Measurements from ENCODE around the gene SIMC1. TPM values are rescaled to one million over a fixed set of nuclear protein-coding genes. Genes with fewer than 3 reads are reported as not detected.
"Not testable (repeated sequence)": the region's sequence is repeated elsewhere in the genome, so short reads cannot be mapped to it uniquely, and the experiment has no call there.

SIMC1 gene
- 5.5 TPM for total RNA-seq

- peak; percentile 84 for ATAC-seq
Measured at GRCh38 chr5:176237971-176238644, at the start of gene SIMC1. Gene SIMC1 (plus strand): TSS chr5:176238424. CDS start chr5:176238509, 85 bp downstream.

GRCh38 chr5:176188506-176189193, 49.6 kb upstream of the SIMC1 start:
- no peak for ATAC-seq

DNA sequence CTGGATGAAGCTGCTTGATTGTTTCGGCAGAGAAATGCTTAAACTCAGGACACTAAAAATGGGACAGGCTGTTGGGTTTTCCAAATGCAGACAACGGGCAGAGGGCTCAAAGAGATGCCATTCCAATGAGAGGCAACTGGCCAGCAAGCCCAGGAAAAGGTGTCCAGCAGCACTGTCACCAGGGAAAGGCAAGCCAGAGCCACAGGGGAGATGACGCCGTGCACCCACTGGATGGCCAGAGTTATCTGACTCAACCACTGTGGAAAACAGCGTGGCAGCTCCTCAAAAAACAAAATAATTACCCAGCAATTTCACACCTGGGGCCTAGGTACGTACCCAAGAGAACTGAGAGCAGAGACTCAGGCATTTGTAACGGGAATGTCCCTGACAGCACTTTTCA, 48.4 kb upstream of the SIMC1 start:
- ATAC-seq, result no peak

DNA sequence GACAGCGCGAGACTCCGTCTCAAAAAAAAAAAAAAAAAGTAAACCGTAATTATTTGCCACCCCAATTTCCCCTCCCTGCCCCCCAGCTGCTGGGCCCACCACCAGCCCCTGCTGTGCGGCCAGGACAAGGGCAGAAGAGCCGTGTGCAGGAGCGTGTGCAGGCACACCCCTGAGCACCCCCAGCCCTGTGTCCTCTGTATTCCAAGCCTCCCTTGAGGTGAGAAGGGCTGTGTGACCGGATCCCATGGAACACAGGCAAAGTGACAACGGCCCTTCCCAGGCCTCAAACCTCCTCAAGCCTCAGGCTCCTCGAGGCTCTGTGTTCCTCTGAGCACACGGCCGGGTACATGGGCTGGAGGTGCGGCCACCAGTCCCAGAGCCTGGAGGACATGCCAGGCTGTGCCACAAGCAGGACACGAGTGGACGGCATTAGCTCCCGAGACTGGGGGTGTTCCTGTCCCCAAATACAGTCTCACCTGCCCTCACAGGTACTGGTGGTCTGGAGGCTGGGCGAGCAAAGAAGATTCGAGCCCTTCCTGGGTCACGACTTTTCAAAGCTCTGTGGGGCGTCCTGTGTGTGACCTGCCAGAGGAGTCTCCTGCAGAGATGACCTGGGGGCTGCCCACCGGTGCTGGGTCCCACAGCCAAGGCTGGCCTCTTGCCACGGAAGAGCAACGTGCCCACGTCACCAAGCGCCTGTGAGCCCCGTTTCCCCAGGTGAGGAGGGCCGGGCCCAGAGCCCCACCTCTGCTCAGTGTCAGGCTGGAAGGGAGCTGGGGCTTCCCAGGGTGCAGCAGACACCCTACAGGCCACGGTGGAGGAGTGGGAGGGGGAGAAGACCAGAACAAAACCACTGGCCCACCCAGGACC, 47.1 kb upstream of the SIMC1 start:
- no peak for ATAC-seq

GRCh38 chr5:176192094-176192721, 46.0 kb upstream of the SIMC1 start:
- ATAC-seq, result no peak

GRCh38 chr5:176192722-176193117, 45.5 kb upstream of the SIMC1 start:
- ATAC-seq, result not testable (repeated sequence)

DNA sequence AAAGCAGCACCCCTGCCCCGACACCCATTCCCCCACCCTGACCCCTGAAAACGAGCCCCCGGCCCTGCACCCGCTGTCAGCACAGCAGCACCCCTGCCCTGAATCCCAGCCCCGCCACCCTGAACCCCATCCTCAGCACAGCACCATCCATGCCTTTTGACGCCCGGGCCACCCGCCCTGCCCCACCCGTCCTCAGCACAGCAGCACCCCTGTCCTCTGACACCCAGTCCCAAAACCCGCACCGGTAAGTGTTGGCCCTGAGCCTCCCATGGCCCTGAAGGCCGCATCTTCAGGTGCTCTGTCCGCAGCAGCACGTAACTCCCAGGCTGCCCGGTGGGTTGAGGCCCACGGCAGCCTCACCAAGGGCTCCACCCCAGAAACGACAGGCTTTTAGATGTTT, 44.6 kb upstream of the SIMC1 start:
- ATAC-seq, result not testable (repeated sequence)

DNA sequence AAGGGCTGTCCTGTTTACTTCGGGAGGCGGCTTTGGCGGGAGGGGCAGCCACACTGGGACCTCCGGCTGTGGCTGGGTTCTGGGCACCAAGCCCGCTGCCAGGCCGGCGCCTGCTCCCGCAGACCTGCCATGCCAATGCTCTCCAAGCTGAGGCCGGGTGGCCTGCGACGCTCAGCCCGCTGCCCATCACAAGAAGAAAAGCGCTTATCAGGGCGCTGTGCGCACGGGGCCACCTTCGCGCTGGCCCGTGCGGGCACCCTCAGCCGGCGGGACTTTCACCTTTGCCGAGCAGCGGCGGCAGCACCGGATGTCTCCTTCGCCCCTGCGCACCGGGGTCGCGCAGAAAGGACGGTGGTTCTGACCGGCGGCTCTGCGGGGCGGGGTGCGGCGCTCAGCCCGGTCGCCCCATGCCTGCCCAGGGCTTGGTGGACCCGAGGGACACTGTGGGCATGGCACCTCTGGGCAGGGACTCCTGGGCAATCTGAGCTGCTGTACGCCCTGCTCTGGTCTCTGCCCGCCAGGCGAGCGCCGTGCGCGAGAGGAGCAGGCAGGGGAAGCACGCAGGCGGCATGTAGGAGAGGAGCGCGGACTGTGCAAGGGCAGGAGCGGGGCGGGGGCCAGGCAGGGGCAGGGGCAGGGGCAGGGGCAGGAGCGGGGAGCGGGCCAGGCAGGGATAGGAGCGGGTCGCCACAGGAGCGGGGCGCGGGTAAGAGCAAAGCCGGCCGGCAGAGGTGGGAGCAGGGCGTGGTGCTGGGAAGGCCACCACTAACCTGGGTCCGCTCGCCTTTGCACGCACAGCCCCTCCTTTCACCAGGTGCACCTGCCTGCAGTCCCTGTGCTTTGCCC, 43.8 kb upstream of the SIMC1 start:
- peak; percentile 42 for ATAC-seq

GRCh38 chr5:176195084-176195413, 43.2 kb upstream of the SIMC1 start:
- not testable (repeated sequence) for ATAC-seq

DNA sequence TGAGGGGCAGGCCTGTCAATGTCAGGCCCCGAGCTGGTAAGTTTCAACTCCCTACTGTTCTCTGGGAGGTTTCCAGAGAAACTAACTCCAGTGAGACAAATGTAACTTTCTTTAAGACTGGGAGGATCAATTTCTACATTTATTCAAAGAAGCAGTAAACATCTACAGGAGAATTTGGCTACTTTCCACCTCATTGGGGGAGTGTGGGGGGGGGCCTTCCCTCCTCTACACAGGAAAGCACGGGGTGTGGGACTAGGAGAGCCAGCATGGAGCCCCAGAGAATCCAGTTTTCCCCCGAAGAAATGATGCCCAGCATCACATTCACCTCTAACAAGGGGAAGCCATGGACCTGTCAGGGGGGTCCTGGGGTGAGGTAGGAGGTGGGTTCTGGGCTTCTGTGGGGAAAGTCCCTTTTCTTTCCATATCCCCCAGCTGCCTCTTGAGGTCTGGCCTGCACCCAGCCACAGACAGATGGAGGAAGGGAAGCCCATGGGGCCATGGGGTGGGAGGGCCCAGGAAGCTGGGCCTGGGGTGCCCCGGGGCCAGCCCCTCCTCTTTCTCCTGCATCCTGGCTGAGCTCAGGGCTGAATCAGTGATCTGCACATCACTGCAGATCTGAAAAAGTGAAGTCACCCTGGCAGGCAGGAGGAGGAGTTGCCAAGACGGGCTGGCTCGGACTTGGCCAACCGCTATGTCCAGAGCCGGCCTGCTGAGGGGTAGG, 42.6 kb upstream of the SIMC1 start:
- ATAC-seq, result not testable (repeated sequence)

DNA sequence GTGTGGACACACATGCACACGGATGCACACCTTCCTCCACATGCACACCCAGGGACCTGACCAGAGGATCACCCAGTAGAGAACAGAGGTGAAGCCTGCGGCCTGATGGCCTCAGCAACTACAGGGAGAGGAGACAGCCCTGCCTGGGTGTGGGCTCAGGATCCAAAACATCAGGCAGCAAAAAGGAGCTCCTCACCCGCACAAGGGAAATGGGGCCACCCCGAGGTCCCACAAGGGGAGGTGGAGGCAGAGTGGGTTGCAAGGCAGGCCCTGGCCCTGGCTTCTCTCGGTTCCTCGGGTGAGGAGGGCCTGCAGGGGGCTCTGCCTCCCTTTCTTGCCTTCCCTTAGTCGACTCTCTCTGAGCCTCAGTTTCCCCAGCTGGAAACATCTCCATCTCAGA, 41.4 kb upstream of the SIMC1 start:
- ATAC-seq, result not testable (repeated sequence)

DNA sequence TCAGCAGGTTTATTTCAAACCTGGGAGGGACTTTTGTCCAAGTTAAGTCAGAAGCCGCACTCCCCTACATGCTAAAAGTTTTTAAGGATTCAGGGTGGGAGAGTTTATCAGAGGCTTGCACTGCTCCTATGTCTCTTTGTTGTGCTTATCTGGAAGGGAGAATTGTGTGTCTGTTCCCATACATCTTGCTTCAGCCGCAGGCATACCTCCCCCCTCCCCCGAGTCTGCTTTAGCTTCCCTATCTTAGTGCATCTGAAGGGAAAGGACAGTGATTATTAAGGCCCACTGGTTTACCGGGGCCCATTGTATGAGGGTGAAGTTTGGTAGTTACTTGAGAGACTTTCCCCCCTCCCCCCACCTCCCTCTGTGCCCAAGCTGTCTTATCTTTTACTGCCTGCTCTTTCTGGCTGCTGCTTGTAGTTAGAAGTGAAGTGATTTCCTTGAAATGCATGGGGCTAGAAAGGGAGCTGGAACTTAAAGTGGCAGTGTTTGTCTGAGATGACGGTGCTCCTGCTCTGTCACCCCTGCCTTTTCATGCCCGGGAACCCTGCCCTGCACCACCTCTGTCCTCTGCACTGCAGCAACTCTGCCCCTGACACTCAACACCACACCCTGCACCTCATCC, 40.9 kb upstream of the SIMC1 start:
- not testable (repeated sequence) for ATAC-seq

DNA sequence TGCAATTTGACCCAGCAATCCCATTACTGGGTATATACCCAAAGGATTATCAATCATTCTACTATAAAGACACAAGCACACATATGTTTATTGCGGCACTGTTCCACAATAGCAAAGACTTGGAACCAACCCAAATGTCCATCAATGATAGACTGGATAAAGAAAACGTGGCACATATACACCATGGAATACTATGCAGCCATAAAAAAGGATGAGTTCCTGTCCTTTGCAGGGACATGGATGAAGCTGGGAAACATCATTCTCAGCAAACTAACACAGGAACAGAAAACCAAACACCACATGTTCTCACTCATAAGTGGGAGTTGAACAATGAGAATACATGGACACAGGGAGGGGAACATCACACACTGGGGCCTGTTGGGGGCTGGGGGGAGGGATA, 39.9 kb upstream of the SIMC1 start:
- not testable (repeated sequence) for ATAC-seq

DNA sequence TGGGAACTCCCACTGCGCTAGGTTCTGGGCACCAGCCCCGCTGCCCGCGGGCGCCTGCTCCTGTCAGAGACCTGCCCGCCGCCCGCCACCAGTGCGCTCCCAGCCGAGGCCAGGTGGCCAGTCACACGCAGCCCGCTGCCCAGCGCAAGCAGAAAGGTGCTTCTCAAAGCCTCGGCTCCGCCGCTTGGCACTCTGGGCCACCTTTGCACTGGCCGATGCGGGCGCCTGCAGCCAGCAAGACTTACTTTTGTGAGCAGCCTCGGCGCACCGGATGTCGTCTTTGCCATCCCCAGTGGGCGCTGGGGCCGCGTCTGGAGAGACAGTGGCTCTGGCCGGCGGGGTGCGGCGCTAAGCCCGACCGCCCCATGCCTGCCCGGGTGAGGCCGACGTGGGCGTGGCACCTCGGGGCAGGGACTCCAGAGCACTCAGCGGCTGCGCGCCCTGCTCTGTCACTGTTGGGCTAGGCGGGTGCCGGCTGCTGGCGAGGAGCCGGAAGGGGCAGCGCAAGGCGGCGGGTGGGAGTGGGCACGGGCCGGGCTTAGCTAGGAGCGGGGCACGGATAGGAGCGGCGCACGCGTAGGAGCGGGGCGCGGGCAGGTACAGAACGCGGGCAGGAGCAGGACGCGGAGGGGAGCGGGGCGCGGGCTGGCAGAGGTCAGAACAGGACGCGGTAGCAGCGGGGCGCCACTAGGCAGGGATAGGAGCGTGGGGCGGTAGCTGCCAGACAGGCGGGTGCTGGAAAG, 39.1 kb upstream of the SIMC1 start:
- ATAC-seq, result peak; percentile 86

GRCh38 chr5:176199803-176200399, 38.3 kb upstream of the SIMC1 start:
- ATAC-seq, result not testable (repeated sequence)

- ATAC-seq, result no peak
Measured at GRCh38 chr5:176201811-176202210, 36.4 kb upstream of the SIMC1 start.

GRCh38 chr5:176203086-176203485, 35.1 kb upstream of the SIMC1 start:
- ATAC-seq, result no peak

DNA sequence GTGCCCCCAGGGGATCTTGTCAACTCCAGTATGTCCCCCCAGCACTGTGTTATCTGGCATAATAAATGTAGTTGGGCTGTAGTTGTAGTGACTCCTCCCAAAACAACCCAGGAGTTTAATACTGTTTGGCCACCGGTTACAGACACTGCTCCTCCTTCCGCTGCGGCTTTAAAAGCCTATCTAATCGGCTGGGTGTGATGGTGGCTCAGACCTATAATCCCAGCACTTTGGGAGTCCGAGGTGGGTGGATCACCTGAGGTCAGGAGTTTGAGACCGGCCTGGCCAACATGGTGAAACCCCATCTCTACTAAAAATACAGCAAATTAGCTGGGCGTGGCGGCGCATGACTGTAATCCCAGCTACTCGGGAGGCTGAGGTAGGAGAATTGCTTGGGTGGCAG, 34.7 kb upstream of the SIMC1 start:
- ATAC-seq, result not testable (repeated sequence)

DNA sequence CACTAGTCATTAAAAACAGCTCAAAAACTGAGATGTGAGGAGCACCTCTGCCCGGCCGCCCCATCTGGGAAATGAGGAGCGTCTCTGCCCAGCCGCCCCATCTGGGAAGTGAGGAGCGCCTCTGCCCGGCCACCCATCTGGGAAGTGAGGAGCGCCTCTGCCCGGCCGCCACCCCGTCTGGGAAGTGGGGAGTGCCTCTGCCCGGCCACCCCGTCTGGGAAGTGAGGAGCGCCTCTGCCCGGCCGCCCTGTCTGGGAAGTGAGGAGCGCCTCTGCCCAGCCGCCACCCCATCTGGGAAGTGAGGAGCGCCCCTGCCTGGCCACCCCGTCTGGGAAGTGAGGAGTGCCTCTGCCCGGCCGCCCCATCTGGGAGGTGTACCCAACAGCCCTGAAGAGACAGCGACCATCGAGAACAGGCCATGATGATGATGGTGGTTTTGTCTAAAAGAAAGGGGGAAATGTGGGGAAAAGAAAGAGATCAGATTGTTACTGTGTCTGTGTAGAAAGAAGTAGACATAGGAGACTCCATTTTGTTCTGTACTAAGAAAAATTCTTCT, 23.7 kb upstream of the SIMC1 start:
- ATAC-seq, result not testable (repeated sequence)
